Measurements from ENCODE around the gene CYP3A7.
"Not testable (repeated sequence)": the region's sequence is repeated elsewhere in the genome, so short reads cannot be mapped to it uniquely, and the experiment has no call there.

The CYP3A7 gene

GRCh38 chr7:99767662-99768061 lies 32.7 kb upstream of the CYP3A7 start:
- DNase-seq (ENCODE audit: insufficient read length, low spot score): no peak
- FAIRE-seq: peak; percentile 56

GRCh38 chr7:99766484-99767099 lies 31.6 kb upstream of the CYP3A7 start:
- DNase-seq (ENCODE audit: insufficient read length, low spot score): no peak
- FAIRE-seq: no peak
- no peak for TF ChIP-seq POU2F2 (IDR thresholded peaks at IDR 0.05; ENCODE audit: low read depth, low read length)
- no peak for TF ChIP-seq POLR2AphosphoS5 (IDR thresholded peaks at IDR 0.05; ENCODE audit: low read depth, low read length)
- TF ChIP-seq SPI1 (IDR thresholded peaks at IDR 0.05; ENCODE audit: low read depth, low read length): no peak
- no peak for TF ChIP-seq POLR2A (IDR thresholded peaks at IDR 0.05; ENCODE audit: low read depth, low read length)

More at GRCh38 chr7:99767662-99768061, 32.7 kb upstream of the CYP3A7 start:
- TF ChIP-seq PAX5 (IDR thresholded peaks at IDR 0.05; ENCODE audit: insufficient read depth, low read length, severe bottlenecking): no peak
- TF ChIP-seq POLR2AphosphoS5 (IDR thresholded peaks at IDR 0.05; ENCODE audit: low read depth, low read length): no peak
- peak; percentile 41; the same call in 1 of the 2 replicates for TF ChIP-seq SPI1 (IDR thresholded peaks at IDR 0.05; ENCODE audit: low read depth, low read length)

GRCh38 chr7:99764478-99764877 lies 29.5 kb upstream of the CYP3A7 start:
- no peak for DNase-seq (ENCODE audit: insufficient read length, low spot score)
- FAIRE-seq: no peak
- TF ChIP-seq POU2F2 (IDR thresholded peaks at IDR 0.05; ENCODE audit: low read depth, low read length) (no peak), PAX5 (IDR thresholded peaks at IDR 0.05; ENCODE audit: insufficient read depth, low read length, severe bottlenecking) (no peak), POLR2A (IDR thresholded peaks at IDR 0.05; ENCODE audit: low read depth, low read length) (no peak), TAF1 (IDR thresholded peaks at IDR 0.05; ENCODE audit: low read depth, low read length) (no peak), POLR2AphosphoS5 (IDR thresholded peaks at IDR 0.05; ENCODE audit: low read depth, low read length) (no peak), SPI1 (IDR thresholded peaks at IDR 0.05; ENCODE audit: low read depth, low read length) (no peak)

- DNase-seq (ENCODE audit: insufficient read length, low spot score) (no peak), FAIRE-seq (no peak)
- TF ChIP-seq PAX5 (IDR thresholded peaks at IDR 0.05; ENCODE audit: insufficient read depth, low read length, severe bottlenecking) (no peak), POU2F2 (IDR thresholded peaks at IDR 0.05; ENCODE audit: low read depth, low read length) (no peak)
Observed at GRCh38 chr7:99762680-99763327, 27.8 kb upstream of the CYP3A7 start.

GRCh38 chr7:99755085-99755484 lies 20.1 kb upstream of the CYP3A7 start:
- DNase-seq (ENCODE audit: insufficient read length, low spot score) (no peak), FAIRE-seq (no peak)
- no peak for TF ChIP-seq TAF1 (IDR thresholded peaks at IDR 0.05; ENCODE audit: low read depth, low read length)
- TF ChIP-seq PAX5 (IDR thresholded peaks at IDR 0.05; ENCODE audit: insufficient read depth, low read length, severe bottlenecking): no peak
- TF ChIP-seq POLR2A (IDR thresholded peaks at IDR 0.05; ENCODE audit: low read depth, low read length): no peak
- no peak for TF ChIP-seq SPI1 (IDR thresholded peaks at IDR 0.05; ENCODE audit: low read depth, low read length)
- TF ChIP-seq POLR2AphosphoS5 (IDR thresholded peaks at IDR 0.05; ENCODE audit: low read depth, low read length): no peak
- no peak for TF ChIP-seq POU2F2 (IDR thresholded peaks at IDR 0.05; ENCODE audit: low read depth, low read length)

- FAIRE-seq (no peak), DNase-seq (ENCODE audit: insufficient read length, low spot score) (no peak)
- TF ChIP-seq POLR2AphosphoS5 (IDR thresholded peaks at IDR 0.05; ENCODE audit: low read depth, low read length) (no peak), SPI1 (IDR thresholded peaks at IDR 0.05; ENCODE audit: low read depth, low read length) (no peak), PAX5 (IDR thresholded peaks at IDR 0.05; ENCODE audit: insufficient read depth, low read length, severe bottlenecking) (no peak), POLR2A (IDR thresholded peaks at IDR 0.05; ENCODE audit: low read depth, low read length) (no peak), TAF1 (IDR thresholded peaks at IDR 0.05; ENCODE audit: low read depth, low read length) (no peak), POU2F2 (IDR thresholded peaks at IDR 0.05; ENCODE audit: low read depth, low read length) (no peak)
Observed at GRCh38 chr7:99752356-99752755, 17.4 kb upstream of the CYP3A7 start.

GRCh38 chr7:99751322-99752052 lies 16.5 kb upstream of the CYP3A7 start:
- not testable (repeated sequence) for FAIRE-seq; DNase-seq (ENCODE audit: insufficient read length, low spot score)

- FAIRE-seq: no peak
- DNase-seq (ENCODE audit: insufficient read length, low spot score): no peak
- TF ChIP-seq TAF1 (IDR thresholded peaks at IDR 0.05; ENCODE audit: low read depth, low read length) (no peak), POLR2A (IDR thresholded peaks at IDR 0.05; ENCODE audit: low read depth, low read length) (no peak), PAX5 (IDR thresholded peaks at IDR 0.05; ENCODE audit: insufficient read depth, low read length, severe bottlenecking) (no peak), POU2F2 (IDR thresholded peaks at IDR 0.05; ENCODE audit: low read depth, low read length) (no peak), POLR2AphosphoS5 (IDR thresholded peaks at IDR 0.05; ENCODE audit: low read depth, low read length) (no peak), SPI1 (IDR thresholded peaks at IDR 0.05; ENCODE audit: low read depth, low read length) (no peak)
Observed at GRCh38 chr7:99748846-99749579, 14.0 kb upstream of the CYP3A7 start.

GRCh38 chr7:99746915-99747314 lies 11.9 kb upstream of the CYP3A7 start:
- not testable (repeated sequence) for DNase-seq (ENCODE audit: insufficient read length, low spot score); FAIRE-seq

GRCh38 chr7:99745395-99745794 lies 10.4 kb upstream of the CYP3A7 start:
- FAIRE-seq; DNase-seq (ENCODE audit: insufficient read length, low spot score): not testable (repeated sequence)
